WTC11 (cell line): Measurements from ENCODE around the gene CHID1.

Experiments
- ATF3 ChIP-seq: sonication (generic); formaldehyde crosslinking; conservative IDR thresholded peaks from 2 replicates; pipeline ENCODE4 v1.8.1; 2022; ENCODE audit warnings: mild to moderate bottlenecking, missing genetic modification reagents
- CREM ChIP-seq: sonication (generic); formaldehyde crosslinking; IDR thresholded peaks from 2 replicates; pipeline ENCODE4 v1.8.1; 2022; ENCODE audit warnings: mild to moderate bottlenecking, missing genetic modification reagents, moderate library complexity
- CTCF ChIP-seq: fragments of 200-600 bp; IDR thresholded peaks from 2 replicates; pipeline ENCODE4 v1.8.0; 2022; ENCODE audit warnings: antibody characterized with exemption
- JUN ChIP-seq: sonication (generic); formaldehyde crosslinking; IDR thresholded peaks from 2 replicates; pipeline ENCODE4 v1.8.0; 2023; ENCODE audit warnings: mild to moderate bottlenecking, missing genetic modification reagents

GRCh38 chr11:826227-826621 lies 84.4 kb downstream of the CHID1 start:
- TF ChIP-seq JUN (CRISPR knock-in tag) (no peak), ATF3 (CRISPR knock-in tag) (no peak), CTCF (no peak), CREM (CRISPR knock-in tag) (no peak)
